Thyroid gland (tissue), 4 donors: ENCODE measurements around the gene IL6R.

Experiments
- POLR2A ChIP-seq, 2 donors: fragments of 450-650 bp; IDR thresholded peaks; one replicate each; pipeline ENCODE4 v1.6.1; 2017; ENCODE audit warnings: antibody characterized with exemption in 2 of 2, mild to moderate bottlenecking in 2 of 2, moderate library complexity in 1 of 2
- TF ChIP-seq, protein P1 (sequence below), 6 experiments: fragments of 200-600 bp in 3 of 6; fragments of 450-650 bp in 3 of 6; sonication (generic) in 3 of 6; IDR thresholded peaks; one replicate each; pipeline ENCODE4 v1.5.1; 2016 to 2019; ENCODE audit warnings: antibody characterized with exemption in 6 of 6, mild to moderate bottlenecking in 2 of 6, inconsistent platforms in 1 of 6, moderate library complexity in 1 of 6

DNA sequence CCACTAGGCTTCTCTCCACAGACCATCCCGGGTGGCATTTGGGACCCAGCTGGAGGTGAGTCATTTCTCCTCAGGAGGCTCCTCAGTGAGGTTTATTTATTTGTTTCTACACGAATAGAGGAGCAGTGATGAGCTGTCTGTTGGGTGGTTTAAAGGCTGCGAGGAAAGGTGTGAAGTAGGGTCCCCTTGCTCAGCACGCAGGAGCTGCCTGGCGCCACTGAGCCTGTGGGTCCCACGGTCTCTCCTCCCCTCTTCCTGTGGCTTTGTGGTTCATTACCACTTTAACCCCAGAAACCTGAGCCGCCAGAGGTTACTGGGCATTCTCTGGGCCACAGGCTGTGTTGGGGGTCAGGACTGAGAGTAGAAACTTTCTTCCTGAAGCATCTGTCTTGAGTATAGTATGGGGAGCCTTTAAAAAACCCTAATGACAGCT lies 39.9 kb downstream of the IL6R start:
- TF ChIP-seq, protein P1, sequence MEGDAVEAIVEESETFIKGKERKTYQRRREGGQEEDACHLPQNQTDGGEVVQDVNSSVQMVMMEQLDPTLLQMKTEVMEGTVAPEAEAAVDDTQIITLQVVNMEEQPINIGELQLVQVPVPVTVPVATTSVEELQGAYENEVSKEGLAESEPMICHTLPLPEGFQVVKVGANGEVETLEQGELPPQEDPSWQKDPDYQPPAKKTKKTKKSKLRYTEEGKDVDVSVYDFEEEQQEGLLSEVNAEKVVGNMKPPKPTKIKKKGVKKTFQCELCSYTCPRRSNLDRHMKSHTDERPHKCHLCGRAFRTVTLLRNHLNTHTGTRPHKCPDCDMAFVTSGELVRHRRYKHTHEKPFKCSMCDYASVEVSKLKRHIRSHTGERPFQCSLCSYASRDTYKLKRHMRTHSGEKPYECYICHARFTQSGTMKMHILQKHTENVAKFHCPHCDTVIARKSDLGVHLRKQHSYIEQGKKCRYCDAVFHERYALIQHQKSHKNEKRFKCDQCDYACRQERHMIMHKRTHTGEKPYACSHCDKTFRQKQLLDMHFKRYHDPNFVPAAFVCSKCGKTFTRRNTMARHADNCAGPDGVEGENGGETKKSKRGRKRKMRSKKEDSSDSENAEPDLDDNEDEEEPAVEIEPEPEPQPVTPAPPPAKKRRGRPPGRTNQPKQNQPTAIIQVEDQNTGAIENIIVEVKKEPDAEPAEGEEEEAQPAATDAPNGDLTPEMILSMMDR (IDR thresholded peaks at IDR 0.05) = no peak
- no peak for TF ChIP-seq POLR2A (IDR thresholded peaks at IDR 0.05)
